ENCODE results near the gene RANBP3L. TPM values are rescaled to one million over a fixed set of nuclear protein-coding genes. Genes with fewer than 3 reads are reported as not detected.
"Not testable (repeated sequence)": the region's sequence is repeated elsewhere in the genome, so short reads cannot be mapped to it uniquely, and the experiment has no call there.

The RANBP3L gene
- total RNA-seq, 2 experiments from 2014 or later: 0.15 TPM; not detected in 1

DNA sequence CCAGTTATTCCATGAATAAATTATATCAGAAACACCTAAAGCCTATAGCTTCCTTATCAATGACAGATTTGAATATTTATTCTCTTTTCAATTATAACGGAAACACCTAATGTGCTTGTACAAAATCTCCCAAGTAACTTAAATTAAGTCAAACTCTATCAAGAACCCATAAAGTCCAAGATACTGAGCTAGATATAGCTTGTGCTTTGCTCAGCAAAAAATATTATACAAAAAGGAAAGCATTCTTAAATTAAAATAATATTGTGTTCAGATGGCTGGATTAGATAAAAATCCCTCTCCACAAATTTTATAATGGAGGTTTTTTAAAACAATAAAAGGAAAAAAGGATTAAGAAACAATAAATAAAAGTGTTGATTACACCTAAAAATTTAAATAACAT is 83.7 kb downstream of the RANBP3L start:
- ChIA-PET CTCF (no interaction called here), POLR2A (no interaction called here)

DNA sequence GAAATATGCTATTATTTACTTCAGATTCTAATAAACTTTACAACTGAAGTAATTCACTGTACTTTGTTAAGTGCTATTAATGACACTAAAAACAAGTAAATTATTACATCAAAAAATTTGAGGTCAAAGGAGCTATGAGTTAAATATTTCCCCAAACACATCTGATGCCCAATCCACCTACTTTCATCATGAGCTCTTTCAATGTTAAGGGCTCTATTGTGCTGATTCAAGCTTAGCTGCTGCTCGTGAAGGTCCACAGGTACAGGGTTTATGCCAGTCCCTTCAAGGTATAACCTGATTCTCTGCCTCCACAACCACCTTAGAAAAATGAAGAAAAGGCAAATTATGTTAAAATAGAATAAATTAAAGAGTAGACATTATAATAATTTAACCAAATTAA is 84.1 kb downstream of the RANBP3L start:
- ChIA-PET CTCF (no interaction called here), POLR2A (no interaction called here)

DNA sequence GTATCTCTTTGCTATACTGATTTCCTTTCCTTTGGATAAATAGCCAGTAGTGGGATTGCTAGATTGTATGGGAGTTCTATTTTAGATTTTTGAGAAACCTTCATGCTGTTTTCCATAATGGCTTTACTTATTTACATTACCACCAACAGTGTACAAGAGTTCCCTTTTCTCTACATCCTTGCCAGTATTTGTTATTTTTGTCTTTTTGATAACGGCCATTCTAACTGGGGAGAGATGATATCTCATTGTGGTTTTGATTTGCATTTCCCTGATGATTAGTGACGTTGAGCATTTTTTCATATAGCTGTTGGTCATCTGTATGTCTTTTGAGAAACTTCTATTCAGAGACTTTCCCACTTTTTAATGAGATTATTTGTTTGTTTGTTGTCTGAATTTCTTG is 85.8 kb downstream of the RANBP3L start:
- ChIA-PET CTCF (no interaction called here), POLR2A (no interaction called here)

DNA sequence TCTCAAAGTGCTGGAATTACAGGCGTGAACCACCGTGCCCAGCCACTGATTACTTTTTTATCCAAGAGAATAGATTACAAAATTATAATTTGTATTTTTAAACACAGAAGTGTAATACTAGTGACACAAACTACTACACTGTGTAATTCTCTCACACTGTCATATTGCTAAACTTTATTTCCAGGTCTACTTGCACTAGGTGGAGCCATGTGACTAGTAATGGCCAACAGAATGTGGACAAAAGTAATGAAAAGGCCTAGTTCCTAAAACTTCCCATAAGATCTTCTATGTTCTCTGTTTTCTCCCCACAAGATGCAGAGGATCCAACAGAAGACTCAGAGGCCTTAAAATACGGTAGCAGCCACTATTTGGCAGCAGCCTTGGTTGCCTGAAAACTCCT is 87.3 kb downstream of the RANBP3L start:
- CTCF ChIA-PET: no interaction called here
- POLR2A ChIA-PET: no interaction called here

DNA sequence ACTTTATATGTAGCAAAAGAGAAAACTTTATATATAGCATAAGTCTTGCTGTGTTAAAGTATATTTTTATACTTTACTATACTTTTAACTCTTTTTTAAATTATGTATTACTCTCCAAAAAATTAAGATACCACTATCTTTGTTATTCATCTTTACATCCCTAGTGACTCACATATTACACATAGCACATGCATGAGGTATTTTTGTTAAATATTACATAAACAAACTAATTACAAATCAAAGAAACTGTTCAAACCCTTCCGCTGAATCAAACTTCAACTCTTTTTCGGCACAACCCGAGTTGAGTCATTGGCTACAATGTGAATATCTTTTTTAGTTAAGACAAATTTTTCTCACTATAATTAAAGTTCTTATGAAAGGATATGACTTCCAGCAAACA is 92.0 kb downstream of the RANBP3L start:
- ChIA-PET CTCF (no interaction called here), POLR2A (no interaction called here)

DNA sequence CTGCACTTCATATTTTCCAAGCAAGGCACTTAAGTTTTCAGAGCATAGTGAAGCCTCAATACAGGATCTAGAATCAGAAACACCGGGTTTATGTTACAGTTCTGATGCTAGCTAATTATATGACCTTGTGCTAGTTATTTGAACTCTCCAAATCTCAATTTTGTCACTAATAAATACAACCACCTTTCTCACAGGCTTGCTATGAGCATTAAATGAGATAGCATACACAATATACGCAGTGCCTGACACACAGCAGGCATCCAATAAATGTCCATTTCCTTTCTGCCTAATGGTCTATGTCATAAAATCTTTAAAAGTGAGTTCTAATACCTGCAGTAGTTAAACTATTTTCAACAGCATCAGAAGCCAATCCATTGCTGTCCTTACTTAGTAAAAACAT is 92.9 kb downstream of the RANBP3L start:
- CTCF ChIA-PET: no interaction called here
- POLR2A ChIA-PET: no interaction called here

DNA sequence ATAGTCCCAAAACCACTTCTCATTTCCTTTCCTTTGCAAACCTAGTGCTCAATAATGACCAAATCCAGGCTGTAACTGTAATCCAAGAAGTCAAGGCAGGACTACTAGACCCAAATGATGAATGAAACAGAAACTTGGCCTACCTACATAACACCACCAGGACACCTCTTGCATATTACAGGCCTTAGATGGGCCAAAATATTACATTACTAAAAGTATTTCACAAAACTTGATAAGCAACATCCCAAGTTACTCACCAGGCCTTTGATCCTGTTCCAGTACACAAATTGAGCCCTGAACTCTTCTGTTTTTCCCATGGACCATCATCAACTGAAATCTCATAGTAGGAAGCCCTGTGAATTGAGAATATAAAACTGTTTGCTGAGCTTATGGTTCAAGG is 94.8 kb downstream of the RANBP3L start:
- ChIA-PET POLR2A (no interaction called here), CTCF (no interaction called here)

DNA sequence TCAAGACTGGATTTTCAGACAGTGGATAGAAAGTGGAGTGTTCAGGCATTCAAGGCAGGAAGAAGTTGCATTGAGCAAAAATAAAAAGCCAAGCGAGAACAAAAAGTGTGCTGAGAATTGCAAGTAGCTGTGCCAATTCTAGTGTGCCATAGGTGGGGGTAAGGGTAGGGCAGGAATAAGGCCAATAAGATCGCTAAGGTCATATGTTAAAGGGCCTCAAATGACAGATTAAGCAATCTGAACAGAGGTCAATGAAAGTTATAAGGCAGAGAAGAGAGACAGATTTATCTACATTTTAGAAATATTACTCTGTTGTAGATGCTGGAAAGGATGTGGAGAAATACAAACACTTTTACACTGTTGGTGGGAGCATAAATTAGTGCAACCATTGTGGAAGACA is 96.4 kb downstream of the RANBP3L start:
- ChIA-PET POLR2A (no interaction called here), CTCF (no interaction called here)

DNA sequence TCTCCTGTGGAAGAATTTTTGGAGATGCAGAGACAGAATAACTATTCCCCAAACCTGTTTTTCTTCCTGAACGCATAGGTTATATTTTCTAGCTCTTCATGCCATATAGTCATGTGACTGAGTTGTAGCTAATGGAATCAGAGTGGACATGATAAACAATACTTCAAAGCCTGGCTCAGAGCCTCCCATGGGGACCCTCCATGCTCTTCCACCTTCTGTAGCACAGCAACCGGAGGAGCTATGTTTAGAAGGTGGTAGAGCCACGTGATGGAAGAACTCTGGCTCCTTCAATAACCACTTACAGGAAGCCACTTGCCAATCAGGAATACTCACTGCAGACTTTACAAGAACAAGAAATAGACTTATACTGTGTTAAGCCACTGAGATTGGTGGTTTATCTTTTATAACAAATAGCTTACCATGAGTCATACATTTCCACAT is 99.2 kb downstream of the RANBP3L start:
- ChIA-PET CTCF (interaction anchor here (1.2 kb wide), 1 partner anchor 40 kb away, joined by 3 read pairs; no protein-coding TSS in a partner anchor), POLR2A (no interaction called here)

DNA sequence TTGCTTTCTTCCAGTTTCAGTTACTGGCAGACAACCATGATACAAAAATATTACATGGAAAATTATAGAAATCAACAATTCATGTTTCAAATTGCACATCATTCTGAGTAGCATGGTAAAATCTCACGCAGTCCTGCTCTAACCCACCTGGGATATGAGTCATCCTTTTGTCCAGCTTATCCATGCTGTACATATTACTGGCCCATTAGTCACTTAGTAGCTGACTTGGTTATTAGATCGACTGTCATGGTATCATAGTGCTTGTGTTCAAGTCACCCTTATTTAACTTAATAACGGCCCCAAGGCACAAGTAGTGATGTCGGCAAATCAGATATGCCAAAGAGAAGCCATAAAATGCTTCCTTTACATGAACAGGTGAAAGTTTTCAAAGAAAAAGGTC is 101.2 kb downstream of the RANBP3L start:
- POLR2A ChIA-PET: no interaction called here

DNA sequence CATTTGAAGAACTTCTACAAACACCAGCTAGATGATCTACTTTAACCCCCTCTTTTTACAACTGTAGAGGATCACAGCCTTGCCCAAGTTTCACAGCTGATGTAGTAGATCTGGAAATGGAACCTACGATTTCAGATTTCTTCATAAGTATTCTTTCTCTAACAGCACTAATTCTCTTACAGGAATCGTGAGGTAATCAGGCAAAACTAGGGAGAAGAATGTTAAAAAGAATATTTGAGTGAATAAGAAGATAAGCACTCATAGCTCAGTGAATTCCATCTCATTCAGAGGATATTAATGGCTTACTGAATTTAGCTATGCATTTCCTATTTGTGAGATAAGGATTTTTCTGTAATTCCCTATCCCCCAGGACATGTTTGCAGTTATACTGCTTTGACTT is 102.1 kb downstream of the RANBP3L start:
- POLR2A ChIA-PET: no interaction called here
- CTCF ChIA-PET: no interaction called here

More for the DNA sequence above, 101.2 kb downstream of the RANBP3L start:
- CTCF ChIA-PET: no interaction called here

DNA sequence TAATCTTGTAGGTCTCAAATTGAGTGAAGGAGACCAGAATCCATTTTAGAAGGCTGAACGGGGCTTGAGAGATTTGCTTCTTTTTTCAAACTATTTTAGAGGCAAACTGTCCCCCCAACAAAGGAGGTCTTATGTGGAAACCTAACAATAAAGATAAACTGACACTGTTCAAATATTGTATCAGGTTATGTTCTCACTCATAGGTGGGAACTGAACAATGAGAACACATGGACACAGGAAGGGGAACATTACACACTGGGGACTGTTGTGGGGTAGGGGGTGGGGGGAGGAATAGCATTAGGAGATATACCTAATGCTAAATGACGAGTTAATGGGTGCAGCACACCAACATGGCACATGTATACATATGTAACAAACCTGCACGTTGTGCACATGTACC is 102.9 kb downstream of the RANBP3L start:
- CTCF ChIA-PET: not testable (repeated sequence)

More for the DNA sequence above, 102.9 kb downstream of the RANBP3L start:
- POLR2A ChIA-PET: not testable (repeated sequence)

Other genes starting within 250 kb of the RANBP3L start
- not detected for gene UGT3A2, start 235.0 kb downstream of the RANBP3L start, total RNA-seq
- gene LMBRD2, start 150.0 kb downstream of the RANBP3L start, total RNA-seq: 10 to 100 TPM; 11.9 to 12.0 TPM
- 10 to 100 TPM; 61.2 to 64.9 TPM for gene SKP2, start 149.8 kb downstream of the RANBP3L start, total RNA-seq
- gene NADK2, start 60.0 kb downstream of the RANBP3L start, total RNA-seq: 10 to 100 TPM; 22.5 to 27.0 TPM

Measured in activated CD8-positive, alpha-beta memory T cell treated with anti-CD3 and anti-CD28 coated beads for 36 hours (primary cell).